Activated naive CD4-positive, alpha-beta T cell treated with anti-CD3 and anti-CD28 coated beads for 36 hours (primary cell): ENCODE results near the gene PIGBOS1. TPM values are rescaled to one million over a fixed set of nuclear protein-coding genes. Genes with fewer than 3 reads are reported as not detected.
"Not testable (repeated sequence)": the region's sequence is repeated elsewhere in the genome, so short reads cannot be mapped to it uniquely, and the experiment has no call there.

Experiments
- CTCF ChIA-PET: fragments of 350-600 bp; sonication (Branson Sonifier 250); formaldehyde crosslinking; loops from one replicate; lab custom pipeline; 2021; ENCODE audit warnings: antibody characterized with exemption; lab: Charles Lee
- DNase-seq: peaks from one replicate; pipeline ENCODE4 v3.0.0-alpha.2; 2020
- H3K27ac Mint-ChIP-seq: one replicate; pipeline ENCODE4 v1.8.0; 2021; ENCODE audit warnings: mild to moderate bottlenecking, mixed read lengths
- H3K27me3 Mint-ChIP-seq: one replicate; pipeline ENCODE4 v1.8.0; 2021; ENCODE audit warnings: low read depth, mixed read lengths
- H3K36me3 Mint-ChIP-seq: one replicate; pipeline ENCODE4 v1.8.0; 2021; ENCODE audit warnings: low read depth, mixed read lengths
- H3K4me1 Mint-ChIP-seq: one replicate; pipeline ENCODE4 v1.8.0; 2021; ENCODE audit warnings: low read depth, mixed read lengths
- H3K4me3 Mint-ChIP-seq: one replicate; pipeline ENCODE4 v1.8.0; 2021; ENCODE audit warnings: mild to moderate bottlenecking, moderate library complexity, mixed read lengths
- H3K9me3 Mint-ChIP-seq: one replicate; pipeline ENCODE4 v1.8.0; 2021; ENCODE audit warnings: mixed read lengths
- intact Hi-C: fragments of 100-400 bp; cut with micrococcal nuclease; formaldehyde crosslinking; loops from one replicate; pipeline ENCODE4 v1.15.1; 2023
- total RNA-seq, 2 experiments: library from RNA; stranded (reverse); gene quantifications; one replicate each; pipeline ENCODE4 v1.2.3, GENCODE V29; 2021

Gene PIGBOS1
- total RNA-seq, 2 experiments from 2014 or later: 7.3 to 9.2 TPM

DNA sequence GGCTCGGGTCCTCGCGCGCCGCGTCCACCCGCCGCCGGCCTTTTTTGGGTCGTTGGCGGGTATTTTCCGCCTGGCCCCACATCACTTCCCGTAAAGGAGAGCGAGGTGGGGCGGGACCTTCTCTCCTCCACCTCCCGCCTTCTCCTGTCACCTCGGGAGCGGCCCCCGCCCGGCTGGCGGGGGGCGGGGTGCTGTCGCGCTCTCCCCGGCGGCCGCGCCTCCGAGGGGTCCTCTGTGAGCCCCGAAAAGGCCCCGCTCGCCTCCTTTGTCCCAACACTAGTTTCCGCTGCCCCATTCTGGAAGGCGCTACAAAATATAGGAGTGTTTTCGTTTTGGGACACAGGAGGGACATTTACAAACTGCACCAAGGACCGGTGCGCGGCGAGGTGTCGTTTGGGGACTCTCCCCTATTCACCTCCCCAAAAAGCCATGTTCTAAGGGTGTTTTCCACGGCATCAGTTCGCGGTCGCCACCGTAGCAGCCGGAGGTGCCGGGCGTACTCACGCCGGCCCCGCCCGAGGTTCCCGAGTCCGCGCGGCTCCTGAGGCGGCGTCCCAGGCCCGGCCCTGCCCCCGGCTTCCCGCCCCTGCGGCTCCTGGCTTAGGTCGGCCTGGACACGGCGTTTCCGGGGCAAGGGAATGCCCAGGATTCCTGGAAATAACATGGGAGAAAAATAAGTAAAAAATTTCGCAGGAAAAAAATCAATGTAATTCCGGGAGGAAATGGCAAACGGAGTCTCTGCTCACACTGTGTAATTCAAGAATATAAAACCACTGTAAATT, 29.0 kb downstream of the PIGBOS1 start, which contains the start of gene RAB27A:
Gene RAB27A, minus strand, starts transcription at position 68 of the 782 bp plus-strand sequence. CDS start 54,879 bp downstream, outside the sequence.
- Mint-ChIP-seq H3K27ac (peak within 1 kb of the TSS; percentile 94), H3K4me1 (peaks cover 35% of the 10 kb centered on the region), H3K27me3 (no peaks in the 10 kb centered on the region), H3K9me3 (no peaks in the 10 kb centered on the region), H3K4me3 (peak within 1 kb of the TSS; percentile 80), H3K36me3 (peaks cover 25% of the 10 kb centered on the region)
- CTCF ChIA-PET: interaction anchor here (0.9 to 5.3 kb wide), 8 partner anchors 63 to 181 kb away, joined by 3 to 59 read pairs (median 6); partner anchors contain the start of gene RSL24D1
- intact Hi-C loops: loop anchor here (1.0 to 10.0 kb wide), 13 partner anchors 10 to 1478 kb away; partner anchors contain the start of genes CCPG1, PIERCE2, PIGB and PIGBOS1
- DNase-seq: peak; percentile 87

DNA sequence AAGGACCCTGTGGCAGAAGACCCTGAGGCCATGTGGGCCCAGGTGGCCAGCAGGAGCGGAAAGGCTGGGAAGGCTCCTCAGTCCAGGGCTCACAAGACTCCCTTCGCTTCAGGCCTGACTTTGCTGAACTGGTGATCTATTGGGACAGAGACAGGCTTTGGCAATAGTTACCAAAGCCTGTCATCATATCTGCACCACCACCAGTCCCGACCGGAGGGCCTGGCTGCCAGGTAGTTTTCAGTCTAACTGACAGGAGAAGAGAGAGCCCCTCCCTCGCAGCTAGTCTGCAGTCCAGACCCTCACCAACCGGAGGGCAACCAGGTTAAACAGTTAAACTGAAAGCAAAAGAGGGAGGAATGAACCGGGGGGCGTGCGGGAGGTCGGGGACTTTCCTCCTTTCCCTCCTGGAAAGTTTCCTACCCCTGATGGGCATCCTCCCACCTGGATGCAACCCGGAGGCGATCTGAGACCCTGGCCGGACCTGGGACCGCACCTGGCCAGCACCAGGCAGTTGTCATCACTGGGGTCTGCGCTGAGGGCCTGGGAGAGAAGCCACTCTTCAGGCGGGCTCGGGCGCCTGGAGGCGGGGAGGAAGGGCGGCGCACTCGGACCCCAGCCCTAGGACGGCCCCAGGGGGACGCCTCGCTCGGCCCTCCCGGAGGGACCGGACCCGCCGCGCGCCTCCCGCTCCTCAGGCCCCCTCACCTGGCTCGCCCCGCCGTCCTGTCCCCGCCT, 29.7 kb downstream of the PIGBOS1 start:
- CTCF ChIA-PET: interaction anchor here (0.6 to 1.8 kb wide), 3 partner anchors 46 to 71 kb away, joined by 3 to 12 read pairs (median 5); no protein-coding TSS in a partner anchor
- H3K9me3 Mint-ChIP-seq: no peaks in the 10 kb centered on the region
- peak; percentile 55 for DNase-seq
- no peaks in the 10 kb centered on the region for H3K27me3 Mint-ChIP-seq
- H3K4me1 Mint-ChIP-seq: peaks cover 41% of the 10 kb centered on the region
- peaks cover 25% of the 10 kb centered on the region for H3K36me3 Mint-ChIP-seq
- peak overlapping the region; percentile 80 for H3K4me3 Mint-ChIP-seq
- H3K27ac Mint-ChIP-seq: peak overlapping the region; percentile 94
- intact Hi-C loops: loop anchor here (1.0 to 10.0 kb wide), 3 partner anchors 9 to 756 kb away; no protein-coding TSS in a partner anchor

DNA sequence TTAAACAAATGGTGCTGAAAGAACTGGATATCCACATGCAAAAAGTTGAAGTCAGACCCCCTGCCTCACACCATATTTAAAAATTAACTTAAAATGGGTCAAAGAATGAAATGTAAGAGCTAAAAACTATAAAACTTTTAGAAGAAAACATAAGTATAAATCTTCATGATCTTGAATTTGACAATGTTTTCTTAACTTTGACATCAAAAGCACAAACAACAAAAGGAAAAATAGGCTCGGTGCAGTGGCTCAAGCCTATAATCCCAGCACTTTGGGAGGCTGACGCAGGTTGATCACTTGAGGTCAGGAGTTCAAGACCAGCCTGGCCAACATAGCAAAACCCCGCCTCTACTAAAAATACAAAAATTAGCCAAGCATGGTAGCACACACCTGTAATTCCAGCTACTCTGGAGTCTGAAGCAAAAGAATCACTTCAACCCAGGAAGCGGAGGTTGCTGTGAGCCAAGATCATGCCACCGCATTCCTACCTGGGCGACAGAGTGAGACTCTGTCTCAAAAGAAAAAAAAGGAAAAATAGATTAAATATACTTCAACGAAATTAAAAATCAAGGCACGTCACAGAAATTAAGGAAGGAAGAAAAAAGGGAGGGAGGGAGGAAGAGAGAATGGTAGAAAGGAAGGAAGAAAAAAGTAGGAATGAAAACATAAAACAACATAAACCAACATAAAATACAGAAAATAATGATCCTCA, 30.8 kb downstream of the PIGBOS1 start:
- intact Hi-C loops: loop anchor here (2.0 to 10.0 kb wide), 2 partner anchors 33 to 757 kb away; no protein-coding TSS in a partner anchor

DNA sequence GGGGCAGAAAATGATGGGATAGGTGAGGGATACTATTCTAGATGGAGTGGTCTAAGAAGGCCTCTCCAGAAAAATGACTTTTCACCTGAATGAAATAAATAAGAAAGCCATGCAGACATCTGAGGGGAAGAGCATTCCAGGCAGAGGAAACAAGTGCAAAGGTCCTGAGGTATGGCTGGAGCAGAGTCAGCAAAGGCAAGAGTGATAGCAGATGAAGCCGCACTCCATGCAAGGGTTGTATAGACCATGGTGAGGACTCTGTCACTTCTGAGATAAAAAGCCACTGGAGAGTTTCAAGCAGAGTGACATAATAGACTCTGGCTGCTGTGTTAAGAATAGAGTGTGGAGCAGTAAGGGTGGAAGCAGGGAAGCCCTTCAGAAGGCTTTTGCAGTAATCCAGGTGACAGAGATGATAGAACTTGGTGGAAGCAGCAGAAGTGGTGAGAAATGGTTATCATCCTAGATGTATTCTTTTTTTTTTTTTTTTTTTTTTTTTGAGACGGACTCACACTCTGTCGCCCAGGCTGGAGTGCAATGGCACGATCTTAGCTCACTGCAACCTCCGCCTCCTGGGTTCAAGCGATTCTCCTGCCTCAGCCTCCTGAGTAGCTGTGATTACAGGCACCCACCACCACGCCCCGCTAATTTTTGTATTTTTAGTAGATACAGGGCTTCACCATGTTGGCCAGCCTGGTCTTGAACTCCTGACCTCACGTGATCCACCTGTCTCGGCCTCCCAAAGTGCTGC, 32.3 kb downstream of the PIGBOS1 start:
- not testable (repeated sequence) for H3K9me3 Mint-ChIP-seq
- peaks cover 26% of the 10 kb centered on the region for H3K36me3 Mint-ChIP-seq

More for the DNA sequence above, 30.8 kb downstream of the PIGBOS1 start:
- no peaks in the 10 kb centered on the region for H3K9me3 Mint-ChIP-seq
- H3K4me3 Mint-ChIP-seq: peak overlapping the region; percentile 80
- H3K27me3 Mint-ChIP-seq: no peaks in the 10 kb centered on the region
- H3K27ac Mint-ChIP-seq: peak overlapping the region; percentile 94
- CTCF ChIA-PET: interaction anchor here (0.6 to 1.8 kb wide), 7 partner anchors 16 to 1630 kb away, joined by 3 to 12 read pairs (median 4); partner anchors contain the start of gene TCF12
- DNase-seq: no peak
- H3K36me3 Mint-ChIP-seq: peaks cover 25% of the 10 kb centered on the region
- H3K4me1 Mint-ChIP-seq: peaks cover 50% of the 10 kb centered on the region

DNA sequence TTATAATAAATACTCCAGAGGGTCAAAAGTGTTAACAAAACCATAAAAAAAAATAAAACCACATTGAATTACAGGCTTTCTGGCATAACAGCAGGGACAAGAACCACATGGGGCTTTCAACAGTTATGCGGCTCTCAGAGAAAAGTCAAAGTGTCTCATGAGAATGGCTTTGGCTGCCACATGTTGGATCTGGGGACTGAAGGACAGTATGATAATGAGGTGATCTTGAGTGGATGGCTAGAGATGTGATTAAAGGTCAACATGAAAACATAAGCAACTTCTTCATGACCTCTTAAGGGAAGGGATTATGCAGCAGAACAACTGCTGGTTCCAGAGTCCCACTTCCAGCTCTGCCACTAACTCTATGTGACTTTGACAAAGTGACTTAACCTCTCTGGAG, 34.5 kb downstream of the PIGBOS1 start:
- H3K27ac Mint-ChIP-seq: peak overlapping the region; percentile 7
- no peaks in the 10 kb centered on the region for H3K9me3 Mint-ChIP-seq
- H3K36me3 Mint-ChIP-seq: peaks cover 39% of the 10 kb centered on the region
- intact Hi-C loops: loop anchor here (10.0 kb wide), 1 partner anchor 760 kb away; no protein-coding TSS in a partner anchor
- H3K4me3 Mint-ChIP-seq: no peak overlapping the region
- H3K27me3 Mint-ChIP-seq: no peaks in the 10 kb centered on the region
- CTCF ChIA-PET: no interaction called here
- peaks cover 84% of the 10 kb centered on the region for H3K4me1 Mint-ChIP-seq
- DNase-seq: no peak

More for the DNA sequence above, 32.3 kb downstream of the PIGBOS1 start:
- H3K27me3 Mint-ChIP-seq, DNase-seq: not testable (repeated sequence)
- intact Hi-C loops: loop anchor here (10.0 kb wide), 1 partner anchor 758 kb away; no protein-coding TSS in a partner anchor
- CTCF ChIA-PET: interaction anchor here (0.7 to 1.6 kb wide), 2 partner anchors 22 to 69 kb away, joined by 3 to 7 read pairs; no protein-coding TSS in a partner anchor
- peak overlapping the region; percentile 80 for H3K4me3 Mint-ChIP-seq
- peak overlapping the region; percentile 37 for H3K27ac Mint-ChIP-seq
- H3K4me1 Mint-ChIP-seq: peaks cover 66% of the 10 kb centered on the region

DNA sequence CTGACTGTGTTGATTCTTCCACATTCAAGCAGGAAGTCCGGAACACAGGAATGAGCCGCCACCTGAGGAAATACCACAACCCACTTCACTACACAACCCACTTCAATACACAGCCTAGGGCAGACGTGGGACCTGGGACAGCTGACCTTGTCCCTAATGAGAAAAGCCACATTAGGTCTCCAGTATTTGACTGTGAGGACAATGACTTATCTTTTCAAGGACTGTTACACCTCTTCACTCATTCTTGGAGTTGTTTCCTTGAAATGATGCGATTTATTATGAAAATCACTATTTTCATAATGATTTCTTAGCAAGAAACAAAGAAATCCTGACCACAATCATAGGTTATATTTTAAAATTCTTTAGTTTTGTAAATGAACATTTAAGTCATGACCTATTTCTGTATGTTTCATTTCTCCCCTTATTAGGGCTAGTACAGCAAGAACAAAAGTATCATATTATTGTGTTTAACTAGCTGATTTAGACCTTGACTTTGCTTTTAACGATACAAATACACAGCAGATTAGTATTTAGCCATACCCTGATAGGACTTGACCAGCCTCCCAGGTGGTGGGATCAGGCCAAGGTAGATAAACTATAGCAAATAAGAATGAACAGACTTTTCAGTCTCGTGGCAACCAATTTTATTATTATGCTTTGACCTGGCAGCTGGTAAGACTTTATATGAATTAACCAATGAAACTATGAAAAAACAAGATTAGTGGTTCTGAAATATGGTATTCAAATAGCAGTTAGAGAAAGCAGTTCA, 35.4 kb downstream of the PIGBOS1 start:
- intact Hi-C loops: loop anchor here (10.0 kb wide), 1 partner anchor 761 kb away; no protein-coding TSS in a partner anchor
- H3K9me3 Mint-ChIP-seq: no peaks in the 10 kb centered on the region
- no peak for DNase-seq
- peaks cover 37% of the 10 kb centered on the region for H3K36me3 Mint-ChIP-seq
- peaks cover 90% of the 10 kb centered on the region for H3K4me1 Mint-ChIP-seq
- CTCF ChIA-PET: interaction anchor here (0.7 to 1.2 kb wide), 2 partner anchors 43 to 87 kb away, joined by 3 to 5 read pairs; partner anchors contain the start of gene RSL24D1
- H3K27me3 Mint-ChIP-seq: no peaks in the 10 kb centered on the region
- no peak overlapping the region for H3K4me3 Mint-ChIP-seq
- H3K27ac Mint-ChIP-seq: peak overlapping the region; percentile 84

DNA sequence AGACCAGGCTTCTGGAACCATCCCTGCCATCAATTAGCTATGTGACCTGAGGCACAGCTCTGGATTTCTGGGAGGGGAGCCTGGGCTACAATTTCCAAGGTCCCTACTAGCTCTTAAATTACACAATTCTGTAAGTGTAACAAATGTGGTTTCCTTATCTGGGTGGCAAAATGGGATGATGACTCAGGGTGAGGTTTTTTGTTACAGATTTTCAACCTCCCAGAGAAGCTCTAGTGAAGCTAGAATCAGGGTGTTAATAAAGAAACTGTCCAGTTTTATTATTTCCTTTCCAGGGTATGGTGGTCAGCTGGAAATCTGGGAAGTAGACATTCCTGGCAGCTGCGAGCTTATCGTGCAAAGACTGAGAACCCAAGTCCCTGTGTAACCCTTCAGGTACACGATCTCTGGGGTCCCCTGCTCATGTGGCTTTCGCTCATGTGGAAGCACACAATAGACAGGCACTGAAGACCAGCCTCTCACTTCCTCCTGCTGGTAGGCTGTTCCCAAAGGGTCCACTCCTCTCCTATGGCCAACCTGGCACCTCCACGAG, 36.6 kb downstream of the PIGBOS1 start:
- peaks cover 30% of the 10 kb centered on the region for H3K36me3 Mint-ChIP-seq

DNA sequence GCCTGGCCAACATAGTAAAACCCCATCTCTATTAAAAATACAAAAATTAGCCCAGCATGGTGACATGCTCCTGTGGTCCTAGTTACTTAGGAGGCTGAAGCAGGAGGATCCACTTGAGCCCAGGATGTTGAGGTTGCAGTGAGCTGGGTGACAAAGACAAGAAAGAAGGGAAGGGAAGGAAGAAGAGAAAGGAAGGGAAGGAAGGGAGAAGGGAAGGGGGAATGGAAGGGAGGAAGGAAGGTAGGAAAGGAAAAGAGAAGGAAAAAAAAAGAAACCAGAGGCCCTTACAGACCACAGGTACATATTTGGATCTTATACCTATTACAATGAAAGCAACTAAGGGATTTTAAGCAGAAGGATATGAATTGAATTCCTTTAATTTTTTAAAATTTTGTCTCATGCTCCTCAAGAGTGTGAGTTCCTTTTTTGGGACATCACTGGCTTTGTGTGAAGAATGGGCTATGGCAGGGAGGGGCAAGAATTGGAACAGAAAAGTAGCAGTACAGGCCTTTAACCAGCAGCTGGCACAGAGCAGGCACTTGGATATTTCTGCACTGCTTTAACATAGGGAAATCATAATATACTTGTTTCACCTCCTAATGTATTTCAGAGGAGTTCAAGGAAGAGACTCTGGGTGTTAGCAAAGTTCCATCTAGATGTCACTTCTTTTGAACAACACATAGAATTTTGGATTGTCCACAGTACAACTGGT, 37.2 kb downstream of the PIGBOS1 start:
- Mint-ChIP-seq H3K4me1 (peaks cover 95% of the 10 kb centered on the region), H3K36me3 (peaks cover 30% of the 10 kb centered on the region), H3K27me3 (no peaks in the 10 kb centered on the region), H3K9me3 (no peaks in the 10 kb centered on the region), H3K4me3 (peak overlapping the region; percentile 7), H3K27ac (peak overlapping the region; percentile 84)
- intact Hi-C loops: loop anchor here (10.0 kb wide), 1 partner anchor 763 kb away; no protein-coding TSS in a partner anchor
- DNase-seq: no peak
- CTCF ChIA-PET: interaction anchor here (1.1 to 1.2 kb wide), 2 partner anchors 15 to 85 kb away, joined by 4 to 5 read pairs; partner anchors contain the start of gene RSL24D1

More for the DNA sequence above, 36.6 kb downstream of the PIGBOS1 start:
- peaks cover 93% of the 10 kb centered on the region for H3K4me1 Mint-ChIP-seq
- CTCF ChIA-PET: interaction anchor here (1.1 to 1.2 kb wide), 2 partner anchors 15 to 86 kb away, joined by 4 to 5 read pairs; partner anchors contain the start of gene RSL24D1
- no peak overlapping the region for H3K4me3 Mint-ChIP-seq
- no peaks in the 10 kb centered on the region for H3K27me3 Mint-ChIP-seq
- peak overlapping the region; percentile 84 for H3K27ac Mint-ChIP-seq
- DNase-seq: peak; percentile 43
- H3K9me3 Mint-ChIP-seq: no peaks in the 10 kb centered on the region
- intact Hi-C loops: loop anchor here (10.0 kb wide), 1 partner anchor 762 kb away; no protein-coding TSS in a partner anchor

DNA sequence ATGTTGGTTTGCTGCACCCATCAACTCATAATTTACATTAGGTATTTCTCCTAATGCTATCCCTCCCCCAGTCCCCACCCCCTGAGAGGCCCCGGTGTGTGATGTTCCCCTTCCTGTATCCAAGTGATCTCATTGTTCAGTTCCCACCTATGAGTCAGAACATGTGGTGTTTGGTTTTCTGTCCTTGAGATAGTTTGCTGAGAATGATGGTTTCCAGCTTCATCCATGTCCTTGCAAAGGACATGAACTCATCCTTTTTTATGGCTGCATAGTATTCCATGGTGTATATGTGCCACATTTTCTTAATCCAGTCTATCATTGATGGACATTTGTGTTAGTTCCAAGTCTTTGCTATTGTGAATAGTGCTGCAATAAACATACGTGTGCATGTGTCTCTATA, 38.3 kb downstream of the PIGBOS1 start:
- CTCF ChIA-PET, H3K27me3 Mint-ChIP-seq, H3K9me3 Mint-ChIP-seq: not testable (repeated sequence)
- Mint-ChIP-seq H3K36me3 (peaks cover 23% of the 10 kb centered on the region), H3K4me1 (peaks cover 93% of the 10 kb centered on the region), H3K27ac (peak overlapping the region; percentile 84), H3K4me3 (peak overlapping the region; percentile 32)
- intact Hi-C loops: loop anchor here (1.0 to 10.0 kb wide), 6 partner anchors 9 to 764 kb away; partner anchors contain the start of gene RAB27A
- DNase-seq: peak; percentile 76
